PC-3 (cell line): Measurements from ENCODE around the gene SMC6. TPM values are rescaled to one million over a fixed set of nuclear protein-coding genes. Genes with fewer than 3 reads are reported as not detected.

Source experiments
- ATAC-seq: fragments of 200-7000 bp; cut with Tn5 transposase; 2 replicates; pipeline ENCODE4 v1.9.1; 2020; ENCODE audit warnings: mild to moderate bottlenecking, moderate library complexity
- BruUV-seq: library from RNA; stranded (reverse); fragments of 400-500 nt; replicated peaks from 2 replicates; lab custom pipeline; 2021; lab: Mats Ljungman, UMichigan
- CTCF ChIA-PET: fragments of 300-600 bp; sonication (Branson Sonifier 250); formaldehyde crosslinking; loops from one replicate; lab custom pipeline; 2022; ENCODE audit warnings: antibody characterized with exemption; lab: Charles Lee
- POLR2A ChIA-PET: fragments of 300-600 bp; sonication (Branson Sonifier 250); formaldehyde crosslinking; loops from one replicate; lab custom pipeline; 2022; ENCODE audit warnings: antibody characterized with exemption; ENCODE audit not compliant: unreplicated experiment; lab: Charles Lee
- DNase-seq: peaks from one replicate; pipeline ENCODE4 v3.0.0-alpha.2; 2015
- H2AFZ ChIP-seq: fragments of 300-600 bp; sonication (generic); 2 replicates; pipeline ENCODE4 v1.6.0; 2016; ENCODE audit warnings: antibody characterized with exemption, low read length
- H3F3A ChIP-seq: fragments of 300-600 bp; sonication (generic); one replicate; pipeline ENCODE4 v1.6.0; 2017; ENCODE audit warnings: antibody characterized with exemption, low read length, control low read depth, mild to moderate bottlenecking; ENCODE audit not compliant: unreplicated experiment
- H3K27ac ChIP-seq: fragments of 300-600 bp; sonication (generic); 2 replicates; pipeline ENCODE4 v1.5.1; 2016; ENCODE audit warnings: mild to moderate bottlenecking, low read length
- H3K27me3 ChIP-seq: fragments of 300-600 bp; sonication (generic); 2 replicates; pipeline ENCODE4 v1.6.1; 2016; ENCODE audit warnings: low read length, mixed read lengths
- H3K36me3 ChIP-seq: fragments of 300-600 bp; sonication (generic); 2 replicates; pipeline ENCODE4 v1.6.1; 2016; ENCODE audit warnings: low read depth, mixed run types, low read length, mixed read lengths
- H3K4me1 ChIP-seq: fragments of 300-600 bp; sonication (generic); 2 replicates; pipeline ENCODE4 v1.5.1; 2016; ENCODE audit warnings: low read length; ENCODE audit not compliant: insufficient read depth
- H3K4me2 ChIP-seq: fragments of 300-600 bp; sonication (generic); 2 replicates; pipeline ENCODE4 v1.6.0; 2016; ENCODE audit warnings: low read length
- H3K4me3 ChIP-seq: fragments of 300-600 bp; sonication (generic); 2 replicates; pipeline ENCODE4 v1.5.1; 2016; ENCODE audit warnings: mild to moderate bottlenecking, low read length, mixed read lengths
- H3K79me2 ChIP-seq: fragments of 300-600 bp; sonication (generic); 2 replicates; pipeline ENCODE4 v1.6.1; 2017; ENCODE audit warnings: low read length, mixed read lengths
- H3K9ac ChIP-seq: fragments of 300-600 bp; sonication (generic); 2 replicates; pipeline ENCODE4 v1.6.0; 2016; ENCODE audit warnings: mild to moderate bottlenecking, low read length
- H3K9me2 ChIP-seq: fragments of 300-600 bp; sonication (generic); replicated peaks from 2 replicates; pipeline ENCODE4 v1.6.1; 2016; ENCODE audit warnings: mixed run types, low read length, mixed read lengths
- H3K9me3 ChIP-seq: fragments of 300-600 bp; sonication (generic); 2 replicates; pipeline ENCODE4 v1.6.1; 2016; ENCODE audit warnings: low read length, mixed read lengths
- H4K20me1 ChIP-seq: fragments of 300-600 bp; sonication (generic); 2 replicates; pipeline ENCODE4 v1.6.1; 2016; ENCODE audit warnings: low read length, mixed read lengths
- EZH2 ChIP-seq: fragments of 300-600 bp; sonication (generic); IDR thresholded peaks from one replicate; pipeline ENCODE4 v1.6.1; 2017; ENCODE audit warnings: antibody characterized with exemption, mild to moderate bottlenecking, low read length; ENCODE audit not compliant: unreplicated experiment
- EZH2phosphoT487 ChIP-seq: fragments of 300-600 bp; sonication (generic); IDR thresholded peaks from 2 replicates; pipeline ENCODE4 v1.6.1; 2018; ENCODE audit warnings: mild to moderate bottlenecking, antibody characterized with exemption, low read length, borderline replicate concordance
- intact Hi-C: fragments of 100-400 bp; cut with micrococcal nuclease; formaldehyde crosslinking; loops from 2 replicates; pipeline ENCODE4 v1.9.0; 2023
- total RNA-seq: library from RNA; depleted of rRNA; stranded (reverse); fragments of >200 nt; gene quantifications from 2 replicates; pipeline ENCODE4 v1.2.3, GENCODE V29; 2014
- TF ChIP-seq, protein P1 (sequence below): fragments of 300-600 bp; sonication (generic); conservative IDR thresholded peaks from 2 replicates; pipeline ENCODE4 v1.5.1; 2017; ENCODE audit warnings: antibody characterized with exemption, low read depth, mild to moderate bottlenecking, low read length

SMC6 gene
- total RNA-seq, 1 experiment from 2014 or later = 15.6 TPM

DNA sequence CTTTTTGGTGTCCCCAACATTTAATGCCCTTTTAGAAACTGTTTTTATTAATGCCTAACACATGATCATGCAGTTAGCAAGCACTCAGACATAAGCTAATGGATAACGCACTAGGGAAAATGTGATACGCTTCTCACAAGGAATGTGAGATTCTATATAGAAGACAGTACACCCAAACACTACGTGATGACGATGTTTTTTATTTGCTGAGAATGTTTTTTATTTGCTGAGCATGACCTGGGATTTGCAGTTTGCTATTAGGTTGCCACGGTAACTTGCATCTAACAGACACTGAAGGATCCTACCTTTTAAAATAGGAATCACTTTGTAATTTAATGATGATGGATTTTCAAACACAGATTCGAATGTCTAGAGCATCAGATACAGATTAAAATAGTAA is 4.9 kb downstream of the SMC6 start:
- TF ChIP-seq, protein P1, sequence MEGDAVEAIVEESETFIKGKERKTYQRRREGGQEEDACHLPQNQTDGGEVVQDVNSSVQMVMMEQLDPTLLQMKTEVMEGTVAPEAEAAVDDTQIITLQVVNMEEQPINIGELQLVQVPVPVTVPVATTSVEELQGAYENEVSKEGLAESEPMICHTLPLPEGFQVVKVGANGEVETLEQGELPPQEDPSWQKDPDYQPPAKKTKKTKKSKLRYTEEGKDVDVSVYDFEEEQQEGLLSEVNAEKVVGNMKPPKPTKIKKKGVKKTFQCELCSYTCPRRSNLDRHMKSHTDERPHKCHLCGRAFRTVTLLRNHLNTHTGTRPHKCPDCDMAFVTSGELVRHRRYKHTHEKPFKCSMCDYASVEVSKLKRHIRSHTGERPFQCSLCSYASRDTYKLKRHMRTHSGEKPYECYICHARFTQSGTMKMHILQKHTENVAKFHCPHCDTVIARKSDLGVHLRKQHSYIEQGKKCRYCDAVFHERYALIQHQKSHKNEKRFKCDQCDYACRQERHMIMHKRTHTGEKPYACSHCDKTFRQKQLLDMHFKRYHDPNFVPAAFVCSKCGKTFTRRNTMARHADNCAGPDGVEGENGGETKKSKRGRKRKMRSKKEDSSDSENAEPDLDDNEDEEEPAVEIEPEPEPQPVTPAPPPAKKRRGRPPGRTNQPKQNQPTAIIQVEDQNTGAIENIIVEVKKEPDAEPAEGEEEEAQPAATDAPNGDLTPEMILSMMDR = no peak
- TF ChIP-seq EZH2 = no peak
- TF ChIP-seq EZH2phosphoT487 = no peak
- intact Hi-C loops = no loop called here
- no peak overlapping the region for H2AFZ ChIP-seq
- H3K36me3 ChIP-seq = peaks cover 10% of the 10 kb centered on the region; the same call in 1 of the 2 replicates
- no TSS peak for BruUV-seq
- H3K27ac ChIP-seq = no peak overlapping the region
- no peak overlapping the region for H3K4me2 ChIP-seq
- DNase-seq = no peak
- POLR2A ChIA-PET = no interaction called here
- peaks cover 12% of the 10 kb centered on the region for H3K4me1 ChIP-seq
- H3K4me3 ChIP-seq = no peak overlapping the region
- no peak overlapping the region for H3K9ac ChIP-seq
- peaks cover 48% of the 10 kb centered on the region for H3K79me2 ChIP-seq
- no peaks in the 10 kb centered on the region for H3K27me3 ChIP-seq
- CTCF ChIA-PET = no interaction called here
- no peaks in the 10 kb centered on the region for H3K9me3 ChIP-seq
- no peaks in the 10 kb centered on the region for H4K20me1 ChIP-seq
- no peak for ATAC-seq
- H3F3A ChIP-seq = no peaks in the 10 kb centered on the region
- no peaks in the 10 kb centered on the region for H3K9me2 ChIP-seq

DNA sequence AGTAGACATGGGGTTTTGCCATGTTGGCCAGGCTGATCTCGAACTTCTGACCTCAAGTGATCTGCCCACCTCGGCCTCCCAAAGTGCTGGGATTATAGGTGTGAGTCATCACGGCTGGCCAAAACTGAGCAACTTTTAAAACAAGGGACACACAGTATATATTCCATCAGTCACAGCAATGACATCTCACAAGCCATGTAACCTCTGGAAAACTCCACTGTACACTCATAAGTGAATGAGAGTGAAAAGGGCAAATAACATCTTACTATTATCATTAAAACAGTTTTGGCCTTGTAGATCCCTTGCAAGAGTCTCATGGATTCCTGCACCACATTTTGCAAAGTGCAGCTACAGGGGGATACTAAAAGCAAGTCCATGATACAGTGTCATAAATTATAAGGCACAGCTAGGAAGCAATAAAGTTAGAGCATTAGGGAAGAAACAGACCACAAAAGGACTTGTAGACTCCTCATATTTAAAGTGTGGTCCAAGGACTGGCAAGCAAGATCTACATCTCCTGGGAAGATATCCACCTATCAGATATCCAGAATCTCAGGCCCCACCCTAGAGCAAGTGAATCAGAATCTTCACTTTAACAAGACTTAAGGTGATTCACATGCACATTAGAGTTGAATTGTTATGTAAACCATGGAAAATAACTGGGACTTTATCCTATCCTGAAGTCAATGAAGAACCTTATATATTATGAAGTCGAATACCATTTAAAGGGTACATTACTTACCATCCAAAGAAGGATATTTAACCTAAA is 5.7 kb downstream of the SMC6 start:
- peak; percentile 64 for DNase-seq
- Histone ChIP-seq H4K20me1 (no peaks in the 10 kb centered on the region), H3K9me3 (no peaks in the 10 kb centered on the region), H3K36me3 (peaks cover 10% of the 10 kb centered on the region; the same call in 1 of the 2 replicates), H3K9me2 (no peaks in the 10 kb centered on the region), H3F3A (no peaks in the 10 kb centered on the region), H3K4me3 (no peak overlapping the region), H2AFZ (no peak overlapping the region), H3K4me1 (peaks cover 12% of the 10 kb centered on the region), H3K27ac (no peak overlapping the region), H3K4me2 (no peak overlapping the region), H3K9ac (no peak overlapping the region), H3K79me2 (peaks cover 42% of the 10 kb centered on the region), H3K27me3 (no peaks in the 10 kb centered on the region)
- TF ChIP-seq, protein P1 = no peak
- TF ChIP-seq EZH2phosphoT487 = no peak
- no peak for TF ChIP-seq EZH2
- ChIA-PET POLR2A (interaction anchor here (0.6 kb wide), 1 partner anchor 243 kb away, joined by 3 read pairs; no protein-coding TSS in a partner anchor), CTCF (no interaction called here)
- intact Hi-C loops = no loop called here
- ATAC-seq = peak; percentile 85
- no TSS peak for BruUV-seq

DNA sequence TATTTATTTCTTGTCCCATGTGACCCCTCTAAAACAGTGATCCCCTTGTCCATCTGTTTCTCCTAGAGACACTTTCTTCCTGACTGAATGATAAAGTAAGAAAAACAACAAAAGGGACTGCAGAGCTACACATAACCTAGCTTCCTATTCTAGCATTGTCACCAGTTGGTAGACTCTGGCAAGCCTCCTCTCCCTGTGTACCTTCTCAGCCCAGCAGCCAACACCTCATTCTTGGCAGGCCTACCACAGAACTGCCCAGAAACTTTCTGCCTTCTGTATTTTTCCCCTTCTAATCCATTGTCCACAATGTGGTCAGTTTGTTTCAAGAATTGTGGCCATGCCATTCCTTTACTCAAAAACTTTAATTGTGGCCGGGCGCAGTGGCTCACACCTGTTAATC is 13.4 kb downstream of the SMC6 start:
- Histone ChIP-seq H3K27ac (no peak overlapping the region), H3K4me2 (no peak overlapping the region), H3K9me3 (no peaks in the 10 kb centered on the region), H3K79me2 (no peaks in the 10 kb centered on the region), H3K36me3 (peaks cover 26% of the 10 kb centered on the region; the same call in 1 of the 2 replicates), H3K9me2 (no peaks in the 10 kb centered on the region), H3K9ac (no peak overlapping the region), H3F3A (no peaks in the 10 kb centered on the region), H2AFZ (no peak overlapping the region), H4K20me1 (no peaks in the 10 kb centered on the region), H3K4me1 (peaks cover 7% of the 10 kb centered on the region; the same call in 1 of the 2 replicates), H3K4me3 (no peak overlapping the region), H3K27me3 (no peaks in the 10 kb centered on the region)
- no peak for DNase-seq
- intact Hi-C loops = no loop called here
- BruUV-seq = no TSS peak
- no peak for TF ChIP-seq EZH2
- TF ChIP-seq EZH2phosphoT487 = no peak
- TF ChIP-seq, protein P1 = no peak
- ATAC-seq = no peak
- POLR2A ChIA-PET = interaction anchor here (0.6 kb wide), 1 partner anchor 455 kb away, joined by 4 read pairs; no protein-coding TSS in a partner anchor
- CTCF ChIA-PET = no interaction called here
